Heart left ventricle (tissue), 13 donors: ENCODE measurements around the gene PAK1.
"Not testable (repeated sequence)": the region's sequence is repeated elsewhere in the genome, so short reads cannot be mapped to it uniquely, and the experiment has no call there.

Experiments used
- POLR2A ChIP-seq, 2 donors: fragments of 450-650 bp; IDR thresholded peaks; one replicate each; pipeline ENCODE4 v1.6.1; 2017; ENCODE audit warnings: antibody characterized with exemption in 2 of 2, mild to moderate bottlenecking in 2 of 2, moderate library complexity in 2 of 2
- TF ChIP-seq, protein P1 (sequence below), 12 donors: fragments of 200-600 bp; sonication (generic) in 4 of 12; IDR thresholded peaks; one replicate each; pipeline versions ENCODE4 v1.5.0 to v1.8.0; 2018 to 2022; ENCODE audit warnings: antibody characterized with exemption in 12 of 12, mild to moderate bottlenecking in 5 of 12
- donor health status: ischemic (EF 13 %, LVEDD 7.1; RV severe dilation, severe dysfunction).
- donor health status: DM: no; HTN: yes; CAD: no.
- donor health status: DM: no; HTN: no; CAD: no.
- donor health status: ischemic (EF 25% LVEDD 6.9; RV normal size, moderate dysfunction).
- donor health status: ischemic (EF 25% LVEDD 5.7; RV mildly dilated, moderate dysfunction).
- donor health status: ischemic (EF 35%, LVEDD 5.7; RV mildly dilated, moderate dysfunction).
- donor health status: nonischemic (EF 11% LVEDD 7.7; RV severe dilation, severe dysfunction).
- donor health status: DM: yes; HTN: yes; CAD: no.
- donor health status: PGD.
- donor health status: ischemic (EF 29% LVEDD 5.4; RV normal size, mild dysfunction).
- donor health status: nonischemic (EF 23%, LVEDD 6.1; RV moderate dilation, normal function).

DNA sequence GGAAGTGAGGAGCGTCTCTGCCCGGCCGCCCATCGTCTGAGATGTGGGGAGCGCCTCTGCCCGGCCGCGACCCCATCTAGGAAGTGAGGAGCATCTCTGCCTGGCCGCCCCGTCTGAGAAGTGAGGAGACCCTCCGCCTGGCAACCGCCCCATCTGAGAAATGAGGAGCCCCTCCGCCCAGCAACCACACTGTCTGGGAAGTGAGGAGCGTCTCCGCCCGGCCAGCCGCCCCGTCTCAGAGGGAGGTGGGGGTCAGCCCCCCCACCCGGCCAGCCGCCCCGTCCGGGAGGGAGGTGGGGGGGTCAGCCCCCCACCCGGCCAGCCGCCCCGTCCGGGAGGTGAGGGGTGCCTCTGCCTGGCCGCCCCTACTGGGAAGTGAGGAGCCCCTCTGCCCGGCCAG lies 16.1 kb upstream of the PAK1 start:
- TF ChIP-seq POLR2A (IDR thresholded peaks at IDR 0.05): not testable (repeated sequence)
- TF ChIP-seq, protein P1, sequence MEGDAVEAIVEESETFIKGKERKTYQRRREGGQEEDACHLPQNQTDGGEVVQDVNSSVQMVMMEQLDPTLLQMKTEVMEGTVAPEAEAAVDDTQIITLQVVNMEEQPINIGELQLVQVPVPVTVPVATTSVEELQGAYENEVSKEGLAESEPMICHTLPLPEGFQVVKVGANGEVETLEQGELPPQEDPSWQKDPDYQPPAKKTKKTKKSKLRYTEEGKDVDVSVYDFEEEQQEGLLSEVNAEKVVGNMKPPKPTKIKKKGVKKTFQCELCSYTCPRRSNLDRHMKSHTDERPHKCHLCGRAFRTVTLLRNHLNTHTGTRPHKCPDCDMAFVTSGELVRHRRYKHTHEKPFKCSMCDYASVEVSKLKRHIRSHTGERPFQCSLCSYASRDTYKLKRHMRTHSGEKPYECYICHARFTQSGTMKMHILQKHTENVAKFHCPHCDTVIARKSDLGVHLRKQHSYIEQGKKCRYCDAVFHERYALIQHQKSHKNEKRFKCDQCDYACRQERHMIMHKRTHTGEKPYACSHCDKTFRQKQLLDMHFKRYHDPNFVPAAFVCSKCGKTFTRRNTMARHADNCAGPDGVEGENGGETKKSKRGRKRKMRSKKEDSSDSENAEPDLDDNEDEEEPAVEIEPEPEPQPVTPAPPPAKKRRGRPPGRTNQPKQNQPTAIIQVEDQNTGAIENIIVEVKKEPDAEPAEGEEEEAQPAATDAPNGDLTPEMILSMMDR (IDR thresholded peaks at IDR 0.05): not testable (repeated sequence)
